GM19025 (cell line): ENCODE measurements around the gene SFR1.

ENCODE experiments used
- ATAC-seq: cut with Tn5 transposase; IDR thresholded peaks from one replicate; pipeline ENCODE4 v1.9.1; 2021; ENCODE audit warnings: mild to moderate bottlenecking, low read depth, moderate library complexity; ENCODE audit not compliant: unreplicated experiment

SFR1 gene

GRCh38 chr10:104121485-104122224, at the start of gene SFR1:
Gene SFR1 (plus strand): TSS chr10:104122171. CDS start chr10:104122184, 13 bp downstream.
- ATAC-seq, result peak; percentile 92

- no peak for ATAC-seq
Observed at GRCh38 chr10:104072786-104073185, 49.2 kb upstream of the SFR1 start.

GRCh38 chr10:104074505-104074904, 47.5 kb upstream of the SFR1 start:
- ATAC-seq, result no peak

- ATAC-seq, result no peak
Observed at GRCh38 chr10:104076743-104077160, 45.2 kb upstream of the SFR1 start.

GRCh38 chr10:104077247-104077646, 44.7 kb upstream of the SFR1 start:
- ATAC-seq, result no peak

GRCh38 chr10:104077663-104078151, 44.3 kb upstream of the SFR1 start:
- no peak for ATAC-seq

- ATAC-seq, result no peak
Observed at GRCh38 chr10:104080762-104081161, 41.2 kb upstream of the SFR1 start.

- no peak for ATAC-seq
Observed at GRCh38 chr10:104081998-104082397, 40.0 kb upstream of the SFR1 start.

GRCh38 chr10:104084482-104085142, 37.4 kb upstream of the SFR1 start:
- ATAC-seq, result no peak

GRCh38 chr10:104085801-104086400, 36.1 kb upstream of the SFR1 start, which contains the start of gene COL17A1:
Gene COL17A1 (minus strand): TSS chr10:104085880. CDS start chr10:104080673, 5,207 bp downstream.
- ATAC-seq, result no peak

GRCh38 chr10:104088239-104088638, 33.7 kb upstream of the SFR1 start:
- no peak for ATAC-seq

GRCh38 chr10:104089621-104090020, 32.4 kb upstream of the SFR1 start:
- no peak for ATAC-seq

GRCh38 chr10:104090611-104091010, 31.4 kb upstream of the SFR1 start:
- no peak for ATAC-seq

- no peak for ATAC-seq
Observed at GRCh38 chr10:104092749-104093148, 29.2 kb upstream of the SFR1 start.

- ATAC-seq, result no peak
Observed at GRCh38 chr10:104096692-104097091, 25.3 kb upstream of the SFR1 start.

GRCh38 chr10:104098358-104098925, 23.5 kb upstream of the SFR1 start:
- ATAC-seq, result no peak

- no peak for ATAC-seq
Observed at GRCh38 chr10:104099269-104099668, 22.7 kb upstream of the SFR1 start.

GRCh38 chr10:104099941-104100340, 22.0 kb upstream of the SFR1 start:
- no peak for ATAC-seq

- no peak for ATAC-seq
Observed at GRCh38 chr10:104100795-104101194, 21.2 kb upstream of the SFR1 start.

GRCh38 chr10:104101902-104102301, 20.1 kb upstream of the SFR1 start:
- no peak for ATAC-seq

GRCh38 chr10:104103956-104104355, 18.0 kb upstream of the SFR1 start:
- ATAC-seq, result no peak
